ENCODE results near the gene PHF14.
A peak's percentile ranks its signal among the peaks of the same experiment; 100 is the strongest.
"Not testable (repeated sequence)": the region's sequence is repeated elsewhere in the genome, so short reads cannot be mapped to it uniquely, and the experiment has no call there.

Gene PHF14

GRCh38 chr7:10973061-10973941, at the start of gene PHF14:
TSS of gene PHF14 (plus strand) at chr7:10973872. CDS start at chr7:10974324, 452 bp downstream.
- DNase-seq: peak; percentile 98

DNA sequence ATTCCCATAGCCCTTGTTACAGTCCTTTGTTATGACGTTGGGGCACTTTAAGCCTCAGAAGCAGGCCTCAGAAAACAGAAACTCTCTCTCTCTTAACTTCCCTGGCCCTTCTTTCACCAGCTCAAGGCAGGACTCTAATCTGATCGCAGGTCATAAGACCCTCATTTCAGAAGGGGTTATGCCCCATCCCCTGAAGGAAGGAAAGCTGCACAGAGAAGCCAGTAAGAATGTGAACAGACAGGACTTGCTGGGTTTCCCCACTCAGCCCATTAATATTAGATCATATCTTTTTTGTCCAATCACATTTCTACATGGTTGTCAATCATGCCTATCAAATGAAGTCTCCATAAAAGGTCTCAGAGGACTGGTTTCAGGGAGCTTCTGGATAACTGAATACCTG, 49.3 kb upstream of the PHF14 start:
- DNase-seq: no peak

DNA sequence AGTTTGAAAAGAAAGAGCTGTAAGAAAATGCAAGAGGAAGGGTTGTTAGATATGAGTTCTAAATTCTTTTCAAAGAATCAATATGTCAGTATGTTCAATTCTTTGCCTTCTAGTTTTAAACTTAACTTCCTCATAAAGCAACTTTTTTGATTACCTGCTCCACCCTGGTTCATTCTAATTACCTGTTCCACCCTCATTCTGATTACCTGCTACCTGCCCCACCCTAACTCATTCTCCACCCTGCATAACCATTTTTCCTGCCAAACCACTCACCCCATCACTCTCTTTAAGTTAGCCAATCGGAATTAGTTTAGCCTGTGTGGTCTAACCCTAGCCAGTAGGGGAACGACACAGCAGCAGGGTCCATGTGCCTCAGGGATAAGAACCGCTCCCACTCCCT, 45.5 kb upstream of the PHF14 start:
- DNase-seq: not testable (repeated sequence)

GRCh38 chr7:10930551-10930950, 43.1 kb upstream of the PHF14 start:
- no peak for DNase-seq

GRCh38 chr7:10931161-10931560, 42.5 kb upstream of the PHF14 start:
- no peak for DNase-seq

DNA sequence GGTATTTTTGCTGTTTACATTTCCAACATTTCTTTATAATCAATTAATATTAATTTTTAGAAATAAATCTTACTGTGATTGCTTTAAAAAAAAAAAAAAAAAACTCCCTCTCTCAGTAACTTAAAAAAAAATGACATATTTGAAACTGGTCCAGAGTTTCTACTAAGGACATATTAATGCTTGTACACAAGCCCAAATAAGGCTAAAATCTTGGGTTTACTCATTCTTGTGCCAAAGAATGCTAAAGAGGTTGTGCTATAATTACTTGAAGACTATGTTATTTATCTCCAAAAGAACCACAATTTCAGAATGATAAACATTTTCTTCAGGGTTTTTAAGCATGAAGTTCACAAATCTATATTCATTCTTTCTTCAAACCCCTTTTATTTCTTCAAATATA, 39.4 kb upstream of the PHF14 start:
- DNase-seq: no peak

DNA sequence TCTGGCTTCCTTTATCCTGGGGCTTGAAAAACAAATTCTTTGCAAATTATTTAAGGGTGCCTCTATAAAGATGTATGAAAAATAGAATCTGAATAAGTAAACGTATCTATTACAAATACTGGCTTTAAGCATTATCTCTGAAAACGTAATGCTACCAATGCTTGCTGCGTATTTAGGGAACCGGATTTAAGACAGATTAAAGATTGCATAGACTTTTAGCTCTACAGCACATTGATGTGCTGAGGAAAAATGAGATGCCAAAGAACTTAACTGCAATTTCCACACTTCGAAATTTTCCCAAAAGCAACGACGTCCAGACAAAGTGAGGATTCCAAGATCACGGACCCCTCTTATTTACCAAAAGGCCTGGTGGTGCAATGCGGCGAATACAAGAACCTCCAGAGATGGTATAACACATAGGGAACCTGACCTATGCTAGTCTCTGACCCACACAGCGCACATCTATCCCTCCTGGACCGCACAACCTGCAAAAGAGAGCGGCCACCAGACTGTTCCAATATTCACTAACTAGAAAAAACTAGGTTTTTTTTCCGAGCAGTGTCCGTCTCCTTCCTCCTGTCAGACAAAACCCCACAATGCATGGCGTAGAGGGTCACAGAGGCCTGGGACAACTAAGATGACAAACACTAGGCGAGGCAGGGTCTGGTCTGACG, 34.3 kb upstream of the PHF14 start:
- DNase-seq: peak; percentile 42

- DNase-seq: peak; percentile 96
Measured at GRCh38 chr7:10939911-10940703, 33.6 kb upstream of the PHF14 start.

GRCh38 chr7:10940704-10941355, 32.8 kb upstream of the PHF14 start:
- DNase-seq: peak; percentile 14

DNA sequence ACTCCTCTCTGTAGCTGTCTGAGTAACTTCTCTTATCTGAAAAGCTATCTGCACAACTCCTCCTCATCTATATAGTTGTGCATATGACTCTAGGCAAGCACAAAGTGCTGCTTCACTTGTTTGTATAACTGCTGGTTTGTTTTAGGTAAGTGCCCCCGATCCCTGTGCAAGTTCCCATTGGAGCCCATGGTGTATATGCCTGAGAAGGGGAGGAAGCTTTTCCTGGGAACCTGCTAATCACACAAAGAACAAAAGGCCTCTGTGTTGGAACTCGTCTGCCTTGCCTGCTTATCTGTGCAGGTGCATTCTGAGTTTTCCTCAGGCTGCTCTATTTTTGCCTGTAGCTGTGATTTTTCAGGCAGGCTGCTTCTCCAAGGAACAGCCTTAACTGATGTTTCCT, 23.2 kb upstream of the PHF14 start:
- DNase-seq: no peak

DNA sequence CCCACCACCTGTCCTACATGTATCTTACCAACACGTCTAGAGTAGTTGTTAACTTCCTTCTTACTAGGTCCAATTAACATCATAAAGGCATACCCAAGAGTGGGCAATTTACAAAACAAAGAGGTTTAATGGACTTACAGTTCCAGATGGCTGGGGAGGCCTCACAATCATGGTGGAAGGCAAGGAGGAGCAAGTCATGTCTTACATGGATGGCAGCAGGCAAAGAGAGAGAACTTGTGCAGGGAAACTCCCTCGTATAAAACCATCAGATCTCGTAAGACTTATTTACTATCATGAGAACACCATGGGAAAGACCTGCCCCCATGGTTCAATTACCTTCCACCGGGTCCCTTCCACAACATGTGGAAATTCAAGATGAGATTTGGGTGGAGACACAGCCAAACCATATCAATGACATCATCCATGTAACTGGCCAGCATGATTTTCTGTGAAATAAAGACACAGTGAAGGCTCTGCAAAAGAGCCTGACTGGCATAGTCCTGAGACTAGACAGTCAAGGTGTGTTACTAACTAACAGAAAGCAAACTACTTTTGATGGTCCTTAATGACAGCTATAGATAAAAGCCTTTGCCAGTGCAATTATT, 22.6 kb upstream of the PHF14 start:
- DNase-seq: not testable (repeated sequence)

DNA sequence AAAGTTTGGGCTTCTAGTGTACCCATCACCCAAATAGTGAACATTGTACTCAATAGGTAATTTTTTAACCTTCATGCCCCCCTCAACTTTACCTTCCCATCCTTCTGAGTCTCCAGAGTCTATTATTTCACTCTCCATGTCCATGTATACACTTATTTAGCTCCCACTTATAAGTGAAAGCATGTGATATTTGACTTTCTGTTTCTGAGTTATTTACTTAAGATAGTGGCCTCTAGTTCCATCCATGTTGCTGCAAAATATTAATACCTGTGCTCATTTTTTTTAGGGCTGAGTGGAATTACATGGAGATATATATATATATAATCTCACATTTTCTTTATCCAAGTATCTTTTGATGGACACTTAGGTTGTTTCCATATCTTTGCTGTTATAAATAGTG, 21.1 kb upstream of the PHF14 start:
- no peak for DNase-seq

GRCh38 chr7:10953078-10953750, 20.5 kb upstream of the PHF14 start:
- DNase-seq: not testable (repeated sequence)

DNA sequence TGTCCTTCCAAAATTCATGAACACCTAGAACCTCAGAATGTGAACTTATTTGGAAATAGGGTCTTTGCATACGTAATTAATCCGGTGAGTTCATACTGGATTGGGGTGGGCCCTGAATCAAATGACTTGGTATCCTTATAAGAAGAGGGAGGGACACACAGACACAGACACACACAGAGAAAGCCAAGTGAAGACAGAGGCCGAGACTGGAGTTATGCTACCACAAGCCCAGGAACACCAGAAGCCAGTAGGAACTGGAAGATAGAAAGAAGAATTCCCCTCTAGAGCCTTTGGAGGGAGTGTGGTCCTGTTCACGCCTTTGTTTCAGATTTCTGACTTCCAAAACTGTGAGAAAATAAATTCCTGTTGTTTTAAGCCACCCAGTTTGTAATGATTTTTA, 17.1 kb upstream of the PHF14 start:
- DNase-seq: no peak

- not testable (repeated sequence) for DNase-seq
Measured at GRCh38 chr7:10960242-10960641, 13.4 kb upstream of the PHF14 start.

- not testable (repeated sequence) for DNase-seq
Measured at GRCh38 chr7:10965016-10965415, 8.7 kb upstream of the PHF14 start.

GRCh38 chr7:10972174-10972573, 1.5 kb upstream of the PHF14 start:
- DNase-seq: no peak

DNA sequence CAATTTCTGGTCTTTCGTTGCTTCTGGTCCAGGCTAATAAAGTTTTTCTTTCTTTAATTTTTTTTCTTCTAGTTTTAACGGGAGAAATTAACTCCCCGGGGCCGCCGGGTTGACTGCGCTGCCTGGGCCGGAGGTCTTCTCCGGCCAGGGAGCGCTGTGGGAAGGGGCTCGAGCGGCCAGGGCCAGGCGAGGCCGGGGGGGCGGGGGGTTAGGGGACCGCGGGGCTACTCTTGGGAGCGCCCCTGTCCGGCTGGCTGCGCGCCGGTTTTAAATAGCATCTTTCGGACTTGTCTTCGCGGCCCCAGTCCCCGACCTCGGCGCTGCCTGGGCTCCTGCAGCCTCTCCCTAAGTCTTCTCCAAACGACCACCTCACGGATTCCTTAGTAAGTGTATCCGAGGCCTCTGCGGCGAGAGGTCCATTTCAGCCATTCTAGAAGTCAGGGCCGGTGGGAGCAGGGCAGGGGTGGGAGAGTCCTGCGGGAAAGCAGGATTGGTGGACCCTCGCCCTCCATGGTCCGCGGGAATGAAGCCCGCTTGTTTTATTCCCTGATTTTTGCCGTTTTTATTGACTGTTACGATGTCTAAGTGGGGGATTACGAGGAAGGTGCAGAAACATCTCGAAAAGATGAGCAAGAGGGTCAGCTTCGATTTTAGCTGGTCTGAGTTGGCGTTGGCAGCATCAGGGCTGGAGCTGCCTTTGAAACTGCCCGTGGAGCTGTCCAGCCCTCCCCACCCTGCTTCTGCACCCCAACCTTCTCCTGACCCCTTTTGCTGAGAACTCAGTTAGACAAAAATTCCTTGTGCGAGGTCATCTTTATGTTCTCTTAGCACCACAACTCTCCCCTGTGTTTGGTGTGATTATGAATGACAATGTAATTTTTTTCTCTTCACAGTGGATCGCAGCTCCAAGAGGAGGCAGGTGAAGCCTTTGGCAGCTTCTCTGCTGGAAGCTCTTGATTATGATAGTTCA, 555 bp downstream of the PHF14 start:
- peak; percentile 60 for DNase-seq

GRCh38 chr7:10977113-10977512, 3.4 kb downstream of the PHF14 start:
- no peak for DNase-seq

- DNase-seq: no peak
Measured at GRCh38 chr7:10981317-10981716, 7.6 kb downstream of the PHF14 start.

DNA sequence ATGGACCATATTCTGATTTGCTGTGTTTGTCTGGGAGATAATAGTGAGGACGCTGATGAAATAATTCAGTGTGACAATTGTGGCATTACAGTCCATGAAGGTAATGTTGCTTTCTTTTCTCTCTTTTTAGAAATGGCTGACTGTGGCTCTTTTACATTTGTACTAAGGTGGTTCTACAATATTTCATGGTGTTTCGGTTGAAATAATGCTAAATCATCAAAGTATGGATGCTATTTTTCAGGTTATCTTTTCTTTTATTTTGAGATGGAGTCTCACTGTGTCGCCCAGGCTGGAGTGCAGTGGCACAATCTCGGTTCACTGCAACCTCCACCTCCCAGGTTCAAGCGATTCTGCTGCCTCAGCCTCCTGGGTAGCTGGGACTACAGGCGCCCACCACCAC, 17.1 kb downstream of the PHF14 start:
- not testable (repeated sequence) for DNase-seq

Measured in hematopoietic multipotent progenitor cell treated with erythropoietin and hydrocortisone succinate and interleukin-3 and kit ligand, for 6 days (in vitro differentiated cells).